PC-3 (cell line): Measurements from ENCODE around the gene TINCR. TPM values are rescaled to one million over a fixed set of nuclear protein-coding genes. Genes with fewer than 3 reads are reported as not detected.

Experiments used
- ATAC-seq: fragments of 200-7000 bp; cut with Tn5 transposase; 2 replicates; pipeline ENCODE4 v1.9.1; 2020; ENCODE audit warnings: mild to moderate bottlenecking, moderate library complexity
- BruUV-seq: library from RNA; stranded (reverse); fragments of 400-500 nt; replicated peaks from 2 replicates; lab custom pipeline; 2021; lab: Mats Ljungman, UMichigan
- CTCF ChIA-PET: fragments of 300-600 bp; sonication (Branson Sonifier 250); formaldehyde crosslinking; loops from one replicate; lab custom pipeline; 2022; ENCODE audit warnings: antibody characterized with exemption; lab: Charles Lee
- POLR2A ChIA-PET: fragments of 300-600 bp; sonication (Branson Sonifier 250); formaldehyde crosslinking; loops from one replicate; lab custom pipeline; 2022; ENCODE audit warnings: antibody characterized with exemption; ENCODE audit not compliant: unreplicated experiment; lab: Charles Lee
- DNase-seq: peaks from one replicate; pipeline ENCODE4 v3.0.0-alpha.2; 2015
- H2AFZ ChIP-seq: fragments of 300-600 bp; sonication (generic); 2 replicates; pipeline ENCODE4 v1.6.0; 2016; ENCODE audit warnings: antibody characterized with exemption, low read length
- H3F3A ChIP-seq: fragments of 300-600 bp; sonication (generic); one replicate; pipeline ENCODE4 v1.6.0; 2017; ENCODE audit warnings: antibody characterized with exemption, low read length, control low read depth, mild to moderate bottlenecking; ENCODE audit not compliant: unreplicated experiment
- H3K27ac ChIP-seq: fragments of 300-600 bp; sonication (generic); 2 replicates; pipeline ENCODE4 v1.5.1; 2016; ENCODE audit warnings: mild to moderate bottlenecking, low read length
- H3K27me3 ChIP-seq: fragments of 300-600 bp; sonication (generic); 2 replicates; pipeline ENCODE4 v1.6.1; 2016; ENCODE audit warnings: low read length, mixed read lengths
- H3K36me3 ChIP-seq: fragments of 300-600 bp; sonication (generic); 2 replicates; pipeline ENCODE4 v1.6.1; 2016; ENCODE audit warnings: low read depth, mixed run types, low read length, mixed read lengths
- H3K4me1 ChIP-seq: fragments of 300-600 bp; sonication (generic); 2 replicates; pipeline ENCODE4 v1.5.1; 2016; ENCODE audit warnings: low read length; ENCODE audit not compliant: insufficient read depth
- H3K4me2 ChIP-seq: fragments of 300-600 bp; sonication (generic); 2 replicates; pipeline ENCODE4 v1.6.0; 2016; ENCODE audit warnings: low read length
- H3K4me3 ChIP-seq: fragments of 300-600 bp; sonication (generic); 2 replicates; pipeline ENCODE4 v1.5.1; 2016; ENCODE audit warnings: mild to moderate bottlenecking, low read length, mixed read lengths
- H3K79me2 ChIP-seq: fragments of 300-600 bp; sonication (generic); 2 replicates; pipeline ENCODE4 v1.6.1; 2017; ENCODE audit warnings: low read length, mixed read lengths
- H3K9ac ChIP-seq: fragments of 300-600 bp; sonication (generic); 2 replicates; pipeline ENCODE4 v1.6.0; 2016; ENCODE audit warnings: mild to moderate bottlenecking, low read length
- H3K9me2 ChIP-seq: fragments of 300-600 bp; sonication (generic); replicated peaks from 2 replicates; pipeline ENCODE4 v1.6.1; 2016; ENCODE audit warnings: mixed run types, low read length, mixed read lengths
- H3K9me3 ChIP-seq: fragments of 300-600 bp; sonication (generic); 2 replicates; pipeline ENCODE4 v1.6.1; 2016; ENCODE audit warnings: low read length, mixed read lengths
- H4K20me1 ChIP-seq: fragments of 300-600 bp; sonication (generic); 2 replicates; pipeline ENCODE4 v1.6.1; 2016; ENCODE audit warnings: low read length, mixed read lengths
- EZH2 ChIP-seq: fragments of 300-600 bp; sonication (generic); IDR thresholded peaks from one replicate; pipeline ENCODE4 v1.6.1; 2017; ENCODE audit warnings: antibody characterized with exemption, mild to moderate bottlenecking, low read length; ENCODE audit not compliant: unreplicated experiment
- EZH2phosphoT487 ChIP-seq: fragments of 300-600 bp; sonication (generic); IDR thresholded peaks from 2 replicates; pipeline ENCODE4 v1.6.1; 2018; ENCODE audit warnings: mild to moderate bottlenecking, antibody characterized with exemption, low read length, borderline replicate concordance
- intact Hi-C: fragments of 100-400 bp; cut with micrococcal nuclease; formaldehyde crosslinking; loops from 2 replicates; pipeline ENCODE4 v1.9.0; 2023
- total RNA-seq: library from RNA; depleted of rRNA; stranded (reverse); fragments of >200 nt; gene quantifications from 2 replicates; pipeline ENCODE4 v1.2.3, GENCODE V29; 2014
- TF ChIP-seq, protein P1 (sequence below): fragments of 300-600 bp; sonication (generic); conservative IDR thresholded peaks from 2 replicates; pipeline ENCODE4 v1.5.1; 2017; ENCODE audit warnings: antibody characterized with exemption, low read depth, mild to moderate bottlenecking, low read length

The TINCR gene
- total RNA-seq, 1 experiment from 2014 or later = 0.58 TPM

DNA sequence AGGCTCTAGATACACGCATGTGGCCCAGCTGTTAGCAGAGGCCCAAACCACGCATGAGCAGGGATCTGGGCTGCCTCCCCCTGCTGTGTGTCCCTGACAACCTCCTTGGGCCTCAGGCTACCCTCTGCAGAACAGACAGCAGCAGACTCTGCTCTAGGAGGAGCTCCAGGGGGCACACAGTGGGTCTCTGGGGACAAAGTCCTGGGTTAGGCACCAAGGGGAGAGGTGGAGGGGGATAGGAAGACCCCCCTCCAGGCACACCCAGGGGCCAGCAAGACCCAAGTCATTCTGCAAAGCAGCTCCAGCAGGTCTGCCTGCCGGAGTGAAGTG lies 8.0 kb downstream of the TINCR start:
- Histone ChIP-seq H3K4me1 (no peaks in the 10 kb centered on the region), H4K20me1 (no peaks in the 10 kb centered on the region), H3F3A (no peaks in the 10 kb centered on the region), H3K36me3 (no peaks in the 10 kb centered on the region), H3K9me3 (no peaks in the 10 kb centered on the region), H3K27me3 (no peaks in the 10 kb centered on the region), H3K9me2 (no peaks in the 10 kb centered on the region), H3K4me3 (no peak overlapping the region), H3K9ac (no peak overlapping the region), H3K27ac (no peak overlapping the region), H3K4me2 (no peak overlapping the region), H2AFZ (no peak overlapping the region), H3K79me2 (no peaks in the 10 kb centered on the region)
- no peak for ATAC-seq
- TF ChIP-seq EZH2phosphoT487 (no peak), EZH2 (no peak)
- TF ChIP-seq, protein P1, sequence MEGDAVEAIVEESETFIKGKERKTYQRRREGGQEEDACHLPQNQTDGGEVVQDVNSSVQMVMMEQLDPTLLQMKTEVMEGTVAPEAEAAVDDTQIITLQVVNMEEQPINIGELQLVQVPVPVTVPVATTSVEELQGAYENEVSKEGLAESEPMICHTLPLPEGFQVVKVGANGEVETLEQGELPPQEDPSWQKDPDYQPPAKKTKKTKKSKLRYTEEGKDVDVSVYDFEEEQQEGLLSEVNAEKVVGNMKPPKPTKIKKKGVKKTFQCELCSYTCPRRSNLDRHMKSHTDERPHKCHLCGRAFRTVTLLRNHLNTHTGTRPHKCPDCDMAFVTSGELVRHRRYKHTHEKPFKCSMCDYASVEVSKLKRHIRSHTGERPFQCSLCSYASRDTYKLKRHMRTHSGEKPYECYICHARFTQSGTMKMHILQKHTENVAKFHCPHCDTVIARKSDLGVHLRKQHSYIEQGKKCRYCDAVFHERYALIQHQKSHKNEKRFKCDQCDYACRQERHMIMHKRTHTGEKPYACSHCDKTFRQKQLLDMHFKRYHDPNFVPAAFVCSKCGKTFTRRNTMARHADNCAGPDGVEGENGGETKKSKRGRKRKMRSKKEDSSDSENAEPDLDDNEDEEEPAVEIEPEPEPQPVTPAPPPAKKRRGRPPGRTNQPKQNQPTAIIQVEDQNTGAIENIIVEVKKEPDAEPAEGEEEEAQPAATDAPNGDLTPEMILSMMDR = no peak
- no TSS peak for BruUV-seq
- no peak for DNase-seq
- ChIA-PET POLR2A (no interaction called here), CTCF (no interaction called here)
- intact Hi-C loops = no loop called here

DNA sequence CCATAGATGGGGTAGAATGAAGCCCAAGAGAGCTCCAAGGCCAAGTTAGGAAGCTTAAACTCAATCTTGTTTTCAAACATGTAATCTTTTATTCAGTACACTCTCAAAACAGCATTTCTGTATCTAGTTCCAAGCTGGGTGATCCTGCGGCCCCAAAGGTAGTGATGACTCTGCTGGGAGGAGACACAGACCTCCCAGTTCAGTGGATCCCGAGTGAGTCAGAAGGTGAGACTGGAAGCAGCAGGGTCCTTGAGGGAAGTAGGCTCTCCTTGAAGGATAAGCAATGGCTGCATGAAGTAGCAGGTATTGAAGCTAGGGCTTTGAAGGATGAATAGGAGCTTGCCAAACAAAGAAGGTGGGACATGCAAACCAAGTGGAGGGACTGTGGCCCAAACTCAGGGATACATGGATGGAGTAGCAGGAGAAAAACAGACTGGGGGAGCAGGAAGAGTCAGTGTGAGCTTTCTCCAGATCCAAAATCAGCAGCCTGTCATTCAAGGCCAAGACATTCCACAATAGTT lies 9.6 kb downstream of the TINCR start:
- no peaks in the 10 kb centered on the region for H3K9me2 ChIP-seq
- no peaks in the 10 kb centered on the region for H3K79me2 ChIP-seq
- H3K4me2 ChIP-seq = no peak overlapping the region
- TF ChIP-seq EZH2phosphoT487 (no peak), EZH2 (no peak)
- TF ChIP-seq, protein P1 = no peak
- no peaks in the 10 kb centered on the region for H3K36me3 ChIP-seq
- no peak overlapping the region for H2AFZ ChIP-seq
- no peaks in the 10 kb centered on the region for H3K4me1 ChIP-seq
- no peak overlapping the region for H3K27ac ChIP-seq
- BruUV-seq = no TSS peak
- H3K27me3 ChIP-seq = no peaks in the 10 kb centered on the region
- no peaks in the 10 kb centered on the region for H3K9me3 ChIP-seq
- no peaks in the 10 kb centered on the region for H3F3A ChIP-seq
- intact Hi-C loops = no loop called here
- no peak overlapping the region for H3K9ac ChIP-seq
- ATAC-seq (no peak; the same call in 1 of the 2 replicates), DNase-seq (no peak)
- POLR2A ChIA-PET = no interaction called here
- no peak overlapping the region for H3K4me3 ChIP-seq
- CTCF ChIA-PET = interaction anchor here (0.5 kb wide), 1 partner anchor 580 kb away, joined by 5 read pairs; no protein-coding TSS in a partner anchor
- H4K20me1 ChIP-seq = no peaks in the 10 kb centered on the region

DNA sequence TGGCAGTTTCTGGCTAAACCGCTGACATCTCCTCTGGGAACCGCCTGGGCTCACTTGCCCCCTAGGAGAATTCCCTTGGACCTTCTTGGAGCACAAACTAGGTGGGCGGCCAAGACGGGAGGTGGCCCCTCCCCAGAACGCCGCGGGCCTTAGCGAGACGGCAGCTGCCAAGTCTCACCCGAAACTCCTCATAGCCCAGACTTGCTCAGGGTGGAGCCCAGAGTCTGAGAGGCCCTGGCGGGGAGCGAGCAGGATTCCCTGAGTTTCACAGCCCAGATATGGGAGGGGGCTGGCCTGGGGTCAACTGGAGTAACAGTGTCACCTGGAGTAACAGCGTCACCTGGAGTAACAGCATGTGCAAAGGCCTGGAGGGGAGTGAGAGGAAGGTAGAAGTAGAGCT lies 10.1 kb downstream of the TINCR start:
- Histone ChIP-seq H3K27ac (no peak overlapping the region), H3K4me2 (no peak overlapping the region)
- BruUV-seq = no TSS peak

More for the DNA sequence above, 10.1 kb downstream of the TINCR start:
- H4K20me1 ChIP-seq = no peaks in the 10 kb centered on the region
- H3K27me3 ChIP-seq = no peaks in the 10 kb centered on the region
- TF ChIP-seq, protein P1 = no peak
- no peak for TF ChIP-seq EZH2phosphoT487
- no peak overlapping the region for H2AFZ ChIP-seq
- no peaks in the 10 kb centered on the region for H3F3A ChIP-seq
- H3K4me1 ChIP-seq = no peaks in the 10 kb centered on the region
- intact Hi-C loops = no loop called here
- H3K36me3 ChIP-seq = no peaks in the 10 kb centered on the region
- ChIA-PET CTCF (interaction anchor here (0.5 kb wide), 1 partner anchor 580 kb away, joined by 5 read pairs; no protein-coding TSS in a partner anchor), POLR2A (no interaction called here)
- no peak overlapping the region for H3K9ac ChIP-seq
- DNase-seq (no peak), ATAC-seq (no peak)
- no peaks in the 10 kb centered on the region for H3K9me2 ChIP-seq
- H3K79me2 ChIP-seq = no peaks in the 10 kb centered on the region
- H3K9me3 ChIP-seq = no peaks in the 10 kb centered on the region
- no peak overlapping the region for H3K4me3 ChIP-seq
